K562 (cell line): ENCODE data around the gene CD84. TPM values are rescaled to one million over a fixed set of nuclear protein-coding genes. Genes with fewer than 3 reads are reported as not detected.
A peak's percentile ranks its signal among the peaks of the same experiment; 100 is the strongest.

Experiments used
- ADNP ChIP-seq: fragments of 200-800 bp; sonication (Bioruptor generic); IDR thresholded peaks from 2 replicates; pipeline ENCODE4 v1.6.1; 2016; ENCODE audit warnings: missing genetic modification characterization, missing compliant biosample characterization
- CBX2 ChIP-seq: fragments of 200-600 bp; sonication (generic); IDR thresholded peaks from one replicate; pipeline ENCODE4 v1.6.1; 2012; ENCODE audit warnings: mild to moderate bottlenecking, low read length, inconsistent platforms; ENCODE audit not compliant: insufficient read depth, poor library complexity, severe bottlenecking
- CCNT2 ChIP-seq: IDR thresholded peaks from 2 replicates; pipeline ENCODE4 v1.6.1; 2011; ENCODE audit warnings: borderline replicate concordance, low read depth, mild to moderate bottlenecking, moderate library complexity, mixed read lengths, low read length; ENCODE audit not compliant: insufficient read length; ENCODE audit errors: extremely low read depth
- EHMT2 ChIP-seq: fragments of 450-650 bp; IDR thresholded peaks from 2 replicates; pipeline ENCODE4 v1.6.1; 2018; ENCODE audit warnings: antibody characterized with exemption
- ESRRB ChIP-seq: fragments of 250-450 bp; sonication (Bioruptor Pico); IDR thresholded peaks from 2 replicates; pipeline ENCODE4 v1.5.0; 2020; ENCODE audit warnings: mild to moderate bottlenecking, moderate library complexity, borderline replicate concordance
- IRF2 ChIP-seq: sonication (generic); formaldehyde crosslinking; IDR thresholded peaks from 2 replicates; pipeline ENCODE4 v1.8.1; 2022; ENCODE audit warnings: mild to moderate bottlenecking, missing genetic modification reagents
- KDM1A ChIP-seq, 2 experiments: fragments of 450-650 bp; IDR thresholded peaks; 2 replicates each; pipeline ENCODE4 v1.6.1; 2016; ENCODE audit warnings: mild to moderate bottlenecking in 2 of 2
- KLF16 ChIP-seq: IDR thresholded peaks from 2 replicates; pipeline ENCODE4 v1.6.1; 2016; ENCODE audit warnings: antibody characterized with exemption
- NCOA2 ChIP-seq, 2 experiments: fragments of 450-650 bp; IDR thresholded peaks; 2 replicates each; pipeline ENCODE4 v1.6.1; 2018; ENCODE audit warnings: mild to moderate bottlenecking in 2 of 2, moderate library complexity in 1 of 2; ENCODE audit not compliant: partially characterized antibody in 2 of 2
- RBM22 ChIP-seq: fragments of 200-400 bp; formaldehyde crosslinking; IDR thresholded peaks from 2 replicates; pipeline ENCODE4 v1.6.1; 2018; ENCODE audit warnings: low read length, low read depth; ENCODE audit not compliant: poor library complexity, severe bottlenecking
- ZC3H4 ChIP-seq: sonication (generic); formaldehyde crosslinking; IDR thresholded peaks from 2 replicates; pipeline ENCODE4 v1.9.0; 2021; ENCODE audit warnings: missing genetic modification reagents, borderline replicate concordance
- ZFP36 ChIP-seq: fragments of 150-350 bp; IDR thresholded peaks from 2 replicates; pipeline ENCODE4 v1.6.1; 2018; ENCODE audit warnings: low read length, low read depth; ENCODE audit not compliant: partially characterized antibody
- ZNF217 ChIP-seq: sonication (generic); formaldehyde crosslinking; IDR thresholded peaks from 2 replicates; pipeline ENCODE4 v1.8.0; 2022; ENCODE audit warnings: mild to moderate bottlenecking, missing genetic modification reagents
- ZNF384 ChIP-seq: IDR thresholded peaks from 2 replicates; pipeline ENCODE4 v1.6.1; 2012; ENCODE audit warnings: low read depth, low read length, improper control_type of control experiment
- polyA plus RNA-seq, 8 experiments: library from polyadenylated mRNA; depleted of rRNA in 4 of 8; stranded (reverse) in 5 of 8; unstranded in 3 of 8; fragments of >200 nt; fragmentation: Nextera tagmentation in 2 of 8; fragmentation: Illumina TruSeq in 1 of 8; extraction: Ambion mirVana in 2 of 8; extraction: Trizol in 1 of 8; gene quantifications; 2 replicates each; pipeline versions ENCODE4 v1.2.1 to v1.2.3, GENCODE V29; 2011 to 2014; ENCODE audit warnings: inconsistent platforms in 1 of 8, missing spikeins in 1 of 8
- total RNA-seq, 7 experiments: library from RNA; depleted of rRNA in 6 of 7; stranded (reverse); fragments of >200 nt in 6 of 7; fragmentation: Illumina TruSeq in 2 of 7; extraction: Trizol in 2 of 7; gene quantifications; 2 replicates each; pipeline versions ENCODE4 v1.2.1 to v1.2.3, GENCODE V29; 2011 to 2021; ENCODE audit warnings: low replicate concordance in 1 of 7
- TF ChIP-seq, protein P1 (sequence below): sonication (generic); formaldehyde crosslinking; IDR thresholded peaks from 2 replicates; pipeline ENCODE4 v1.8.0; 2022; ENCODE audit warnings: mild to moderate bottlenecking, low read depth, missing genetic modification reagents
- TF ChIP-seq, protein P2 (sequence below), 2 experiments: fragments of 450-650 bp; IDR thresholded peaks; 2 replicates each; pipeline ENCODE4 v1.6.1; 2016; ENCODE audit warnings: mild to moderate bottlenecking in 2 of 2, borderline replicate concordance in 1 of 2, low read depth in 1 of 2, moderate library complexity in 1 of 2
- TF ChIP-seq, protein P3 (sequence below): fragments of 200-800 bp; sonication (Bioruptor generic); IDR thresholded peaks from 2 replicates; pipeline ENCODE4 v1.6.1; 2017; ENCODE audit warnings: missing genetic modification characterization, missing compliant biosample characterization

Gene CD84
- total and polyA plus RNA-seq, 9 of the 15 experiments (the other 6 are each of a cell fraction or from before 2014, with no cell fraction given): 0.82 to 6.8 (median 2.0) TPM

DNA sequence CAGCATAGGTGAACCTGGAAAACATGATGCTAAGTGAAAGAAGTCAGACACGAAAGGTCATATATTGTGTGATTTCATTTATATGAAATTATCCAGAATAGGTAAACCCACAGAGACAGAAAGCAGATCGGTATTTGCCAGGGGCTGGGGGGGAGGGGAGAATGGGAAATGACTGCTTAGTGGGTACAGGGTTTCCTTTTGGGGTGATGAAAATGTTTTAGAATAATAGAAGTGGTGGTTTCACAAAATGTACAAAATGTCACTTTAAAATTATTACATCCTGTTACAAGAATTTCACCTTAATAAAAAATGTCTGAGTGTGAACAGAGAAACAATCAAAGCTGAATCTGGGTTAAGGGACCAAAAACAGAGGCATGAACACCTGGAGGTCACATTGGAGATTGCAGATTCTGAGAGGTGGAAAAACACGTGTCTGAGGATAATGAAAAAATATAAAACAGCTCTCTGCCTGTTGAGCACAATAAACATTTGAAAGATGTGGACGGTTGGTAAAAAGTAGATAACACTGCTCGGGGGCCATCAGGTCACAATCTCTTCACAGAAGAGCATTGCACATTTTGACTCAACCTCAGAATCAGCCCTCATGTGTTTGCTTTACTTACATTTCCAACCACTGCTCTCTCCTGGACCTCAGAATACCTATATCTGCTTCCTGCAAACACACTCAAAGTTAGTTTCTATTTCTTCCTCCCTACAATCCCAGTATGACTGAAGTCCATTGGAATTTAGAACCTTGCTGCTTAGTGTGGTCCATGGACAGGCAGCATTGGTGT lies 59.5 kb downstream of the CD84 start (continued):
- TF ChIP-seq IRF2 (CRISPR knock-in tag): no peak
- TF ChIP-seq, protein P1, sequence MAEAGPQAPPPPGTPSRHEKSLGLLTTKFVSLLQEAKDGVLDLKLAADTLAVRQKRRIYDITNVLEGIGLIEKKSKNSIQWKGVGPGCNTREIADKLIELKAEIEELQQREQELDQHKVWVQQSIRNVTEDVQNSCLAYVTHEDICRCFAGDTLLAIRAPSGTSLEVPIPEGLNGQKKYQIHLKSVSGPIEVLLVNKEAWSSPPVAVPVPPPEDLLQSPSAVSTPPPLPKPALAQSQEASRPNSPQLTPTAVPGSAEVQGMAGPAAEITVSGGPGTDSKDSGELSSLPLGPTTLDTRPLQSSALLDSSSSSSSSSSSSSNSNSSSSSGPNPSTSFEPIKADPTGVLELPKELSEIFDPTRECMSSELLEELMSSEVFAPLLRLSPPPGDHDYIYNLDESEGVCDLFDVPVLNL (CRISPR knock-in tag): no peak
- no peak for TF ChIP-seq ZC3H4 (CRISPR knock-in tag)
- TF ChIP-seq ESRRB: no peak
- TF ChIP-seq CBX2: no peak
- TF ChIP-seq NCOA2 (IDR thresholded peaks at IDR 0.05; ENCODE audit: partially characterized antibody in 2 of 2): no peak
- no peak for TF ChIP-seq ZNF217 (CRISPR knock-in tag)
- TF ChIP-seq KLF16: no peak
- TF ChIP-seq, protein P2, sequence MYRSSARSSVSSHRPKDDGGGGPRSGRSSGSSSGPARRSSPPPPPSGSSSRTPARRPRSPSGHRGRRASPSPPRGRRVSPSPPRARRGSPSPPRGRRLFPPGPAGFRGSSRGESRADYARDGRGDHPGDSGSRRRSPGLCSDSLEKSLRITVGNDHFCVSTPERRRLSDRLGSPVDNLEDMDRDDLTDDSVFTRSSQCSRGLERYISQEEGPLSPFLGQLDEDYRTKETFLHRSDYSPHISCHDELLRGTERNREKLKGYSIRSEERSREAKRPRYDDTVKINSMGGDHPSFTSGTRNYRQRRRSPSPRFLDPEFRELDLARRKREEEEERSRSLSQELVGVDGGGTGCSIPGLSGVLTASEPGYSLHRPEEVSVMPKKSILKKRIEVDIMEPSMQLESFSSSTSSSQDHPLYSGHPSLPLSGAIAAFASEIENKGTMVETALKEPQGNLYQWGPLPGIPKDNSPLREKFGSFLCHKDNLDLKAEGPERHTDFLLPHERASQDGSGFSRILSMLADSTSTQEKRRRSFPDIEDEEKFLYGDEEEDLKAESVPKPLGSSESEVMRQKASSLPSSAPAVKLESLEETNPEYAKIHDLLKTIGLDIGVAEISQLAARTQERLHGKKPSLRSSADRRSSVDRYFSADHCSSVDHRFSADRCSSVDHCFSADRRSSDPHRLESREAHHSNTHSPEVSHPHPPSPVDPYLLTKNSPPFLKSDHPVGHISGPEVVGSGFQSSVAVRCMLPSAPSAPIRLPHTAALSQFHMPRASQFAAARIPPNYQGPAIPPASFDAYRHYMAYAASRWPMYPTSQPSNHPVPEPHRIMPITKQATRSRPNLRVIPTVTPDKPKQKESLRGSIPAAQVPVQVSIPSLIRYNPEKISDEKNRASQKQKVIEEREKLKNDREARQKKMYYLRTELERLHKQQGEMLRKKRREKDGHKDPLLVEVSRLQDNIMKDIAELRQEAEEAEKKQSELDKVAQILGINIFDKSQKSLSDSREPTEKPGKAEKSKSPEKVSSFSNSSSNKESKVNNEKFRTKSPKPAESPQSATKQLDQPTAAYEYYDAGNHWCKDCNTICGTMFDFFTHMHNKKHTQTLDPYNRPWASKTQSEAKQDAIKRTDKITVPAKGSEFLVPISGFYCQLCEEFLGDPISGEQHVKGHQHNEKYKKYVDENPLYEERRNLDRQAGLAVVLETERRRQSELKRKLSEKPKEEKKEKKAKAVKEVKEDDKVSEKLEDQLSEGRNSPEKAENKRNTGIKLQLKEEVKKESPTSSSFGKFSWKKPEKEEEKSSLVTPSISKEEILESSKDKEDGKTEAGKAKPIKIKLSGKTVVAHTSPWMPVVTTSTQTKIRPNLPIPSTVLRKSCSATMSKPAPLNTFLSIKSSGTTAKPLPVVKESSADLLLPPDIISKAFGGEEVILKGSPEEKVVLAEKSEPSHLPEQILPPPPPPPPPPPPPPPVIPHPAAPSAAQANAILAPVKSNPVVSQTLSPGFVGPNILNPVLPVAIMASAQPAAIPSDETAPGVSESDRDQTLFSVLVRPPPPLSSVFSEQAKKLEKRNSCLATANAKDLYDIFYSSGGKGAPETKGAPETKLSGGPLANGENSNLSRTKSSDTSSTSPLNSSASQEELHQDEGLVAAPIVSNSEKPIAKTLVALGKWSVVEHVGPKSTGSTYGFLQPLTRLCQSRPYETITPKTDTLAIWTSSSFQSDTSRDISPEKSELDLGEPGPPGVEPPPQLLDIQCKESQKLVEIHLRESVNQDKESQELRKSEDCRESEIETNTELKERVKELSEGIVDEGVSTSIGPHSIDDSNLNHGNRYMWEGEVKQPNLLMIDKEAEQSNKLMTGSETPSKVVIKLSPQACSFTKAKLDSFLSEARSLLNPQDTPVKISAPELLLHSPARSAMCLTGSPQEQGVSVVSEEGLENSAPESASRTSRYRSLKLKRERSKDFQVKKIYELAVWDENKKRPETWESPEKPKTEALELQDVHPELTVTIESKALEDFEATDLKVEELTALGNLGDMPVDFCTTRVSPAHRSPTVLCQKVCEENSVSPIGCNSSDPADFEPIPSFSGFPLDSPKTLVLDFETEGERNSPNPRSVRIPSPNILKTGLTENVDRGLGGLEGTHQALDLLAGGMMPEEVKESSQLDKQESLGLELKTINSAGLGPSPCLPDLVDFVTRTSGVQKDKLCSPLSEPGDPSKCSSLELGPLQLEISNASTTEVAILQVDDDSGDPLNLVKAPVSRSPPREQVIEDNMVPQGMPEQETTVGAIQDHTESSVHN (IDR thresholded peaks at IDR 0.05; ENCODE audit: borderline replicate concordance in 1 of 2, low read depth in 1 of 2): no peak
- TF ChIP-seq CCNT2: no peak
- no peak for TF ChIP-seq ZFP36
- TF ChIP-seq KDM1A (IDR thresholded peaks at IDR 0.05): peak; percentile 90 to 94
- no peak for TF ChIP-seq ZNF384
- TF ChIP-seq ADNP (tag): peak; percentile 61; the same call in 1 of the 2 replicates
- no peak for TF ChIP-seq RBM22
- TF ChIP-seq, protein P3, sequence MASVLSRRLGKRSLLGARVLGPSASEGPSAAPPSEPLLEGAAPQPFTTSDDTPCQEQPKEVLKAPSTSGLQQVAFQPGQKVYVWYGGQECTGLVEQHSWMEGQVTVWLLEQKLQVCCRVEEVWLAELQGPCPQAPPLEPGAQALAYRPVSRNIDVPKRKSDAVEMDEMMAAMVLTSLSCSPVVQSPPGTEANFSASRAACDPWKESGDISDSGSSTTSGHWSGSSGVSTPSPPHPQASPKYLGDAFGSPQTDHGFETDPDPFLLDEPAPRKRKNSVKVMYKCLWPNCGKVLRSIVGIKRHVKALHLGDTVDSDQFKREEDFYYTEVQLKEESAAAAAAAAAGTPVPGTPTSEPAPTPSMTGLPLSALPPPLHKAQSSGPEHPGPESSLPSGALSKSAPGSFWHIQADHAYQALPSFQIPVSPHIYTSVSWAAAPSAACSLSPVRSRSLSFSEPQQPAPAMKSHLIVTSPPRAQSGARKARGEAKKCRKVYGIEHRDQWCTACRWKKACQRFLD (CRISPR knock-in tag): no peak
- TF ChIP-seq EHMT2: no peak
